Ishikawa (cell line): ENCODE measurements around the gene PRDM7.
A peak's percentile ranks its signal among the peaks of the same experiment; 100 is the strongest.

Source experiments
- CEBPB ChIP-seq: IDR thresholded peaks from 2 replicates; pipeline ENCODE4 v1.6.1; 2012
- CREB1 ChIP-seq: IDR thresholded peaks from 2 replicates; pipeline ENCODE4 v1.6.1; 2012; ENCODE audit warnings: low read depth
- EGR1 ChIP-seq: IDR thresholded peaks from 2 replicates; pipeline ENCODE4 v1.6.1; 2012
- EP300 ChIP-seq: IDR thresholded peaks from 2 replicates; pipeline ENCODE4 v1.6.1; 2012; ENCODE audit warnings: borderline replicate concordance
- FOXM1 ChIP-seq: IDR thresholded peaks from 2 replicates; pipeline ENCODE4 v1.6.1; 2012; ENCODE audit warnings: low read depth, borderline replicate concordance
- MAX ChIP-seq: IDR thresholded peaks from 2 replicates; pipeline ENCODE4 v1.6.1; 2012
- NFIC ChIP-seq: IDR thresholded peaks from 2 replicates; pipeline ENCODE4 v1.6.1; 2012
- RAD21 ChIP-seq: IDR thresholded peaks from 2 replicates; pipeline ENCODE4 v1.6.1; 2012; ENCODE audit warnings: low read depth
- REST ChIP-seq: IDR thresholded peaks from 2 replicates; pipeline ENCODE4 v1.6.1; 2012; ENCODE audit warnings: low read depth, mild to moderate bottlenecking
- TAF1 ChIP-seq: IDR thresholded peaks from 2 replicates; pipeline ENCODE4 v1.6.1; 2012; ENCODE audit warnings: low read depth, mild to moderate bottlenecking
- TCF12 ChIP-seq: IDR thresholded peaks from 2 replicates; pipeline ENCODE4 v1.6.1; 2012; ENCODE audit warnings: low read depth
- TEAD4 ChIP-seq: IDR thresholded peaks from 2 replicates; pipeline ENCODE4 v1.6.1; 2012
- USF1 ChIP-seq: IDR thresholded peaks from 2 replicates; pipeline ENCODE4 v1.6.1; 2012
- YY1 ChIP-seq: IDR thresholded peaks from 2 replicates; pipeline ENCODE4 v1.6.1; 2012; ENCODE audit warnings: low read depth
- ZBTB7A ChIP-seq: IDR thresholded peaks from 2 replicates; pipeline ENCODE4 v1.6.1; 2012; ENCODE audit warnings: low read depth

The PRDM7 gene

GRCh38 chr16:90027611-90028010 lies 49.5 kb downstream of the PRDM7 start:
- TF ChIP-seq CREB1 (no peak), EP300 (no peak), TCF12 (no peak), CEBPB (no peak), FOXM1 (no peak), RAD21 (no peak), TAF1 (no peak)

GRCh38 chr16:90026135-90026534 lies 51.0 kb downstream of the PRDM7 start:
- TF ChIP-seq EGR1 (no peak), EP300 (no peak), FOXM1 (no peak), NFIC (no peak), CREB1 (no peak), RAD21 (no peak), USF1 (no peak), REST (no peak), TAF1 (no peak), ZBTB7A (no peak), CEBPB (no peak), TCF12 (no peak), YY1 (no peak), MAX (no peak), TEAD4 (no peak)

GRCh38 chr16:90023078-90023447 lies 54.1 kb downstream of the PRDM7 start:
- TF ChIP-seq NFIC: no peak
- no peak for TF ChIP-seq CREB1
- TF ChIP-seq MAX: no peak
- no peak for TF ChIP-seq EP300
- TF ChIP-seq REST: no peak
- no peak for TF ChIP-seq USF1

- TF ChIP-seq TEAD4 (no peak), USF1 (peak; percentile 40), RAD21 (no peak), CEBPB (no peak), ZBTB7A (peak; percentile 86), FOXM1 (no peak), MAX (peak; percentile 97), YY1 (peak; percentile 64), EP300 (no peak), NFIC (no peak), TAF1 (peak; percentile 62), EGR1 (peak; percentile 69), TCF12 (peak; percentile 37; the same call in 1 of the 2 replicates)
Measured at GRCh38 chr16:90022209-90023077, 54.7 kb downstream of the PRDM7 start.

GRCh38 chr16:90020838-90021382 lies 56.2 kb downstream of the PRDM7 start:
- TF ChIP-seq CREB1 (no peak), RAD21 (no peak)
